GM19468 (cell line): ENCODE data around the gene PLEKHH2.
"Not testable (repeated sequence)": the region's sequence is repeated elsewhere in the genome, so short reads cannot be mapped to it uniquely, and the experiment has no call there.

Experiments used
- ATAC-seq: cut with Tn5 transposase; IDR thresholded peaks from one replicate; pipeline ENCODE4 v1.9.1; 2021; ENCODE audit warnings: mild to moderate bottlenecking, moderate library complexity, moderate number of reproducible peaks; ENCODE audit not compliant: unreplicated experiment; ENCODE audit errors: extremely low read depth

Gene PLEKHH2

GRCh38 chr2:43634604-43635306, 2.3 kb upstream of the PLEKHH2 start:
- ATAC-seq: no peak

- not testable (repeated sequence) for ATAC-seq
Observed at GRCh38 chr2:43636153-43636552, 907 bp upstream of the PLEKHH2 start.

DNA sequence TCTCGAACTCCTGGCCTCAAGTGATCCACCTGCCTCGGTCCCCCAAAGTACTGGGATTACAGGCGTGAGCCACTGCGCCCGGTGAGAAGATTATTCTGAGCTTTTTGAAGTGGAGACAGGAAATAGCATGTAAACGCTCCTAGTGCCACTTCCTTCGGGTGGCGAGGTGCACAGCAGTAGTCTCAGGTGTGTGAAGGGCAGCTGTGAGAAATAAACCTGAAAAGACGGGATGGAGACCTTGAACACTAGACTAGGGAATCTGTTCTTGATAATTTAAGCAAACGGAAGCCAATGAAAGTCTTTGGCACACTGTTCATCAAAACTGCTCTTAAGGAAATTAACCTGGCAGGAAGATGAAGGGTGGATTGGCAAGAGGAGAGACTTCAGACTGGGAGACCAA, 439 bp upstream of the PLEKHH2 start:
- ATAC-seq: no peak

- ATAC-seq: no peak
Observed at GRCh38 chr2:43642363-43642762, 5.3 kb downstream of the PLEKHH2 start.

DNA sequence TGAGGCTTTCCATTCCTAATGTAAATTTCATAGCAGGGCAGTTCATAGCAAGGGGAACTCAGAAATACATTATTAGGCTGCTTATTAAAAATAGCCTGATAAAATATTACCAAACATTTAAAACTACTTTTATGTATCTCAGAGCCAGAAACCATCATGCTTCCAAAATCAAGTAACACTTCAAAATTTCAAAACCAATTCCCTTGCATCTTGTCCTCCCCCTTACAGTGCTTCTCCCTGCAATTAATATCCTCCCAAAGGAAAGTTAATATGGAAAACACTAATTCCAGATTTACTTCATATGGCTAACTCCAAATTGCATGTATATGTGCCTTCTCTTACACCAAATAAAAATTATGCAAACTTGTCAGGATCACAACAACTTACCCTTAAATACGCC, 6.6 kb downstream of the PLEKHH2 start:
- no peak for ATAC-seq

DNA sequence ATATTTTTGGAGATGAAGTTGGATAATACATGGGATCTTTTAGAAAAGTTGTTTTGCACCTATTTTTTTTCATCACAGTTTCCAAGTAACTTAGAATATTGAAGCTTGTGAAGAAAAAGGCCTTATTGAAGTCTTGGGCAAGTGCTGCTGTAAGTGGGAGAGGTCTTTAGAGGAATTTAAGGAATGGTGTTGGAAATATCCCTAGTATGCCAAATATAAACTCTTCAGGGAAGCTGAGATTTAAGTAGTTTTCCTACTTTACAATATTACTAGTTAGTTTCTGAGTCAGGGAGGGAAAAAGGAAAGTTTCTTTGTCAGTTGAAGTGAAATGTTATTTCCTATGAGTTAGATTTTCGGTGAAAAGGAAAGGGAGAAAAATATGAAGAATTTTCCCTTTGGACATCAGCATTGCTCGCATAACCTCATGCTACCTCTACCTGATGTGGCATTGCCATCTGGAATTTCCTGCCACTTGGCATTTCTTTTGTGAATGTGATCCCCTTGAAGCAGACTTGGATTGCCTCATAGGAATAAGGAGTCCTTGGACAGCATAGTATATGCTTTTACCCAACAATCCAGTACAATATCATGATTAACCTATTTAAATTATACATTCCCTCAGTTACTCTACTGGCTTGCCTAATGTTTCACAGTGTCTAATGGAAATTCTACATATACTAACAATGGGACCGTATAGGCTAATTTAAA, 12.1 kb downstream of the PLEKHH2 start:
- no peak for ATAC-seq

- ATAC-seq: no peak
Observed at GRCh38 chr2:43653506-43653905, 16.4 kb downstream of the PLEKHH2 start.

GRCh38 chr2:43657241-43657640, 20.2 kb downstream of the PLEKHH2 start:
- ATAC-seq: no peak

DNA sequence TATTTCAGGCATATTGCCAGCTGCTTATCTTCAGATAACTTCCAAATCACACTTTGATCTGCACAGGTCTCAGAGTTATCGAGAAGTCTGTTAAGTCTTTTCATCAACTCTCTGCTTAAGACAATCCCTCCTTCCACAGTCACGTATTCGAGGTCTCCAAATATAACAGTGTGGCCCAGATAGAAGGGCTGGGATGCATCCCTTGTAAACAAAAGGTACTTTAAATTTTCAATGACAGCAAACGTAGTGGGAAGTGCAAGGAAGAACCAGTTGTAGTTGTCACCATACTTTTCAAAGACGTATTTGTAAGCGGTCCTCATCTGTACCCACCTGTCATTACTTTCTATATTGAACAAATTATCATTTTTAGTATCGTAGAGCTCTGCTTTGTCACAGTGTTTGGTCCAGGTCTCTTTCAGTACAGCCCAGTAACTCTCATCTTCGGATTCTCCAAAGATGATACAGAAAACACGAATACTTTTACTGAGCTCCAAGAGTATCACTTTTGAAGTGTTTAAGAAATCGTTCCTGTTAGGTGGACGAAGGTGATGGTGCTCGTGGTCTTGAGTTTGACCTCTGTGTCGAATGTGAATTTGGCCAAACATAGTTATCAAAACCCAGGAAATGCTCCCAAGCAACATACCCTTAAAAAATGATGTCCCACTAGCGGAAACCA, 38.7 kb downstream of the PLEKHH2 start:
- ATAC-seq: no peak

DNA sequence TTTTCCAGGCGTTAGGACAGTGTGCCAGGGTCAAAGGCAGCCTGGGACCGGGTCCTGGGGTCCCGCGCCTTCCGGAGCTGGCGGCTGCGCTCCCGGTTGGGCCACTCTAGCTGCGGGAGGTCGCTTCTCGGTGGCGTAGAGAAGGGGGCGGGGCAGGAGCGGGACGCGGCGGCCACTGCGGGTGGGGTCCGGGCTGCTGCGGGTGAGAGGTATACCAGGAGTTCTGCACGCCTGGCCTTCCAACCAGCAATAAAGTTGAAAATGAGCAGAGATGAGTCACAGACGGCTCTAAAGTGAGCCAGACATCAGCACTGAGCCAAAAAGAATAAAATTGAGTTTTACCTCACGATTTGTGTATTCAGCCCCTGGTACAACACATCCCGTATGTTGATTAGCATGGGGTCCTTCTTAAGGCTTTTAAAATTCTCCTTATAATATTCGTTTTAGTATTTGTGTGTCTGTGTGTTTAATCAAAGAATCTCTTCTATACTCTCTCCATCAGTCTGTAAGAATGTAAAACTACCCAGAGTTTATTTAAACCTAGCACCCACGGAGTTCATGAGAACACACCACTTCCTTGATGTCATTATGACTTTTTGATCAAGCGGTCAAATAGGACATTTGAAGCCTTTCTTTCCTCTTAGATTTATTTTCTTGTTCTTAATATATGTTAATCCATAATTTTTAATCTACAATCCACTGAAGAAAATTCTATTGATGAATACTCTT, 39.4 kb downstream of the PLEKHH2 start, which contains the start of gene C1GALT1C1L:
Gene C1GALT1C1L (minus strand): TSS at position 108 of the 729 bp plus-strand sequence. CDS start 107 bp downstream, at position 1.
- no peak for ATAC-seq

DNA sequence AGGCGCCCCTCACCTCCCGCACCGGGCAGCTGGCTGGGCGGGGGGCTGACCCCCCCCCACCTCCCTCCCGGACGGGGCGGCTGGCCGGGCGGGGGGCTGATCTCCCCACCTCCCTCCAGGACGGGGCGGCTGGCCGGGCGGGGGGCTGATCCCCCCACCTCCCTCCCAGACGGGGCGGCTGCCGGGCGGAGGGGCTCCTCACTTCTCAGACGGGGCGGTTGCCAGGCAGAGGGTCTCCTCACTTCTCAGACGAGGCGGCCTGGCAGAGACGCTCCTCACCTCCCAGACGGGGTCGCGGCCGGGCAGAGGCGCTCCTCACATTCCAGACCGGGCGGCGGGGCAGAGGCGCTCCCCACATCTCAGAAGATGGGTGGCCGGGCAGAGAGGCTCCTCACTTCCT, 40.7 kb downstream of the PLEKHH2 start:
- ATAC-seq: not testable (repeated sequence)

- no peak for ATAC-seq
Observed at GRCh38 chr2:43685357-43685756, 48.3 kb downstream of the PLEKHH2 start.

DNA sequence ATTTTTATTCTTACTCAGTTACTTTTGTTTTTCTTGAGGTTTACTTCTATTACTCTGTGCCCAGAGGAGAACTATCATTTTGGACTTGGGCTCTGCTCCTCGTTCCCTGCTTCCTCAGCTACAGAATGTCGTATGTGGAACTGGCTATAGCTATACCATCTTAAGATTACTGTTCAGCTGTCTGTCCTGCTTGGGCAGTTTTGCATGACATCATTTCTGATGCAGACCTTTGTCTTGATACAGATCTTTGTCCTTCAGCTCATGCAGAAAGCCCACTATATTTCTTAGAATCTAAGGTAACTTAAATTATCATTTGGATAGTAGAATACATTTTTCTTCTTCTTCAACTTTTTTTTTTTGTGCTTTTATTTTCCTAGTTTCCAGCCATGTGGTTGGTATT, 52.9 kb downstream of the PLEKHH2 start:
- no peak for ATAC-seq

- no peak for ATAC-seq
Observed at GRCh38 chr2:43692428-43692994, 55.5 kb downstream of the PLEKHH2 start.

- ATAC-seq: not testable (repeated sequence)
Observed at GRCh38 chr2:43698140-43698539, 61.1 kb downstream of the PLEKHH2 start.

DNA sequence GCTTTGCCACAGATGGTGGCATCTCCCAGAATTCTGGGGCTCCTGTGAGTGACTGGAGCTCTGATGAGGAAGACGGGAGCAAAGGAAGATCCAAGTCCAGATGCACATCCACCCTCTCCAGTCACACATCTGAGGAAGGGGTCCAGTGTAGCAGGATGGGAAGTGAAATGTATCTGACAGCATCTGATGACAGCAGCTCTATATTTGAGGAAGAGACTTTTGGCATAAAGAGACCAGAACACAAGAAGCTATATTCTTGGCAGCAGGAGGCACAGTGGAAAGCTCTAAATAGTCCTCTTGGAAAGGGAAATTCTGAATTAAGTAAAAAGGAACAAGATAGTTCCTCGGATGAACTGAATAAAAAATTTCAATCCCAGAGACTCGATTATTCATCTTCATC, 62.7 kb downstream of the PLEKHH2 start:
- ATAC-seq: no peak

DNA sequence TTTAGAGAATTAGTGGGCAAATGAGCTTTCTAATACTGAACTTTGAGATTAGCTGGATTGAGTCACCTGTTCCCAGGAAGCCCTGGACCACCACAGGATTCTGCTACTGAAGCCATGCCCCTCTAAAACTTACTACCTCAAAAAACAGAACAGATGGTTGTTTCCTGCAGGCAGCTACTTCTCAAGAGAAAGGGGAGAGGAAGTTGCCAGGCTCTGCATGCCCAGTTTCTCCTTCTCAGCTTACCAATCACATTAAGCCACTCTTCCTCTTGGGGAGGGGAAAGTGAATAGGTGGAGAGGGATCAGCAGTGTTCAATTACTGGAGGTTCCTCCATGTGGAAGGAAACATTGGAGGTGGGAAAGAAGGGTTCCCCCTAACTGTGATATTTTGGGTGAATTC, 64.1 kb downstream of the PLEKHH2 start:
- no peak for ATAC-seq

DNA sequence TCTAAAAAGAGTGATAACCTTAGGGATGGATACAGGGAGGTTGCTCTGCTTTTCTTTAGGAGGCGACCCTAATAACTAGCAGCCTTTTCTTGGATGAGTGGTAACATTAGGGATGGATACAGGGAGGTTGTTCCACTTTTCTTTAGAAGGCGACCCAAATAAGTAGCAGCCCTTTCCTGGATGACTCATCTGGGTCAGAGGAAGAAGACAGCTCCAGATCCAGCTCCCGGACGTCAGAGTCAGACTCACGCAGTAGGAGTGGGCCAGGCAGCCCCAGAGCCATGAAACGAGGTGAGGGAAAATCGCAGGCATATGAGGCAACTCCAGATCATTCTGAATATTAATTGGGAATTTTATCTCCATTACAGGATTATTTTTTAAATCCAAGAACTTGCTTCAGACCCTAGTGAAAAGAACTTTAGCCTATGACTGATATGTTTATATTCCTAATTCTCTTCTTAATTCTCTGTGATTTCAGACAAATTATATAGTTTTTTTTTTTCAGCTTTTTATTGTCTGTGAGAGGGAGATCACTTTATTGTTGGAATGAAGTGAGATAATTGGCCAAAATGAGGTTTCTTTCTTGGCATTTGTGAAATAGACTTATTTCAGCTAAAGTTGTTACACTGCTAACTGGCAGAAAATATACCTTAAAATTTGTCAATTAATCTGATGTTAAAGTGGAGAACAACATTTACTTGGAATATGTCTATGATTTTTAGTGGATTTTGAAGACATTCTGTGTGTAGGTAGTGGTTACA, 70.4 kb downstream of the PLEKHH2 start:
- ATAC-seq: no peak

DNA sequence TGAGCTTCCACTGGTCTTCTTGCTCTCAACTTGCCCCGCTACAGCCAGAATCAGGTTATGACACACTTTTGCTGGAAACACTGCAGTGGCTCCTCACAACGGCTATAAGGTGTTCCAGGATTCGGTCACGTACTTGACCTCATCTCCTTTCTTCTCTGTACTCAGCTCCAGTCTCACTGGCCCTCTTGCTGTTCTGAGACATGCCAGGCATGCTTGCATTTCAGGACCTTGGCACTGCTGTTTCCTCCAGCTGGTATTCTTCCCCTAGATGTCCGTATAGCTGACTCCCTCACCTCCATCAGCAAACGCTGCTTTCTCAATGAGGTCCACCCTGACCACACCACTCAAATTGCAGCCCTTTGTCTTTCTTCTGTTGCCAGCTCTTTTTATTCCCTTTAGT, 71.1 kb downstream of the PLEKHH2 start:
- no peak for ATAC-seq
